ENCODE data around the gene PPP1R15B.

Gene PPP1R15B

DNA sequence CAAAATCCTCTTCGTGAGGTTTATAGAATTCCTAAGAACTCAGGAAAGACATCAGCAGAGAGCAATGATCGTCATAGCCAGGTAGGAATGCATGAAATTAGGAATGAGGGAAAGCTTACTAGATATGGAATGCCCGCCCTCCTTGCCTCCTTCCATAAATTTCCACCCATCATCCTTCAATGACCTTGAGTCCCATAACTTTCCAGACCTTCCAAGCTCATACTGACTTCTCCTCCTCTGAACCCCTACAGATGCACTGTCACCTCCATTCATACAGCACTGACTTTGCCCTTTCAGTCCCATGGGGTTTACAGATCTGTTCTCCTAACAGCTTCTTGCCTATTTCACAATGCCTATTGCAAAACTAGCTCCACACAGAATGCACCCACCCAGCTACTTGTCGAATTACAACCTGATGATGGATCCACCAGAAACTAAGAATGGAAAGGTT, 23.8 kb upstream of the PPP1R15B start:
- no peak for TF ChIP-seq CTCF (conservative IDR thresholded peaks at IDR 0.05)
- H3K27ac ChIP-seq, result no peak overlapping the region

GRCh38 chr1:204434116-204434755, 22.6 kb upstream of the PPP1R15B start:
- TF ChIP-seq CTCF (conservative IDR thresholded peaks at IDR 0.05), result no peak
- H3K27ac ChIP-seq, result no peak overlapping the region

DNA sequence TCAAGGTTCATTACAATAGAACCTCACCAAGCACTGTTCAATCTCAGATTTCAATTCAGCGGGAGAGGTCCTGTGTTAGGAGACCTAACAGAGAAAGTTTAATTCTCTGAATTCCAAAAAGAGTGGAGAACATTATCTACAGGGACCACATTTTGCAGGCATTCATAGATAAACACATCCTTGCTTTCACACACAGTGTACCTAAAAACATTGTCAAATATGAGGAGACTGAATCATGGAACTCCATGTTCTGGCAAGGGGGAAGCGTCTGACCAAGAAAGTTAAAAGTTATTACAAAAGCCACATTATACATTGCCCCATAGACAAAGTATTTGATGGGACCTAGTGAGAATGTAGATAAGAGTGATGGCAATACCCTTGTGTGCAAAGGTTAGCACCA, 21.1 kb upstream of the PPP1R15B start:
- no peak for TF ChIP-seq CTCF (conservative IDR thresholded peaks at IDR 0.05)
- no peak overlapping the region for H3K27ac ChIP-seq

DNA sequence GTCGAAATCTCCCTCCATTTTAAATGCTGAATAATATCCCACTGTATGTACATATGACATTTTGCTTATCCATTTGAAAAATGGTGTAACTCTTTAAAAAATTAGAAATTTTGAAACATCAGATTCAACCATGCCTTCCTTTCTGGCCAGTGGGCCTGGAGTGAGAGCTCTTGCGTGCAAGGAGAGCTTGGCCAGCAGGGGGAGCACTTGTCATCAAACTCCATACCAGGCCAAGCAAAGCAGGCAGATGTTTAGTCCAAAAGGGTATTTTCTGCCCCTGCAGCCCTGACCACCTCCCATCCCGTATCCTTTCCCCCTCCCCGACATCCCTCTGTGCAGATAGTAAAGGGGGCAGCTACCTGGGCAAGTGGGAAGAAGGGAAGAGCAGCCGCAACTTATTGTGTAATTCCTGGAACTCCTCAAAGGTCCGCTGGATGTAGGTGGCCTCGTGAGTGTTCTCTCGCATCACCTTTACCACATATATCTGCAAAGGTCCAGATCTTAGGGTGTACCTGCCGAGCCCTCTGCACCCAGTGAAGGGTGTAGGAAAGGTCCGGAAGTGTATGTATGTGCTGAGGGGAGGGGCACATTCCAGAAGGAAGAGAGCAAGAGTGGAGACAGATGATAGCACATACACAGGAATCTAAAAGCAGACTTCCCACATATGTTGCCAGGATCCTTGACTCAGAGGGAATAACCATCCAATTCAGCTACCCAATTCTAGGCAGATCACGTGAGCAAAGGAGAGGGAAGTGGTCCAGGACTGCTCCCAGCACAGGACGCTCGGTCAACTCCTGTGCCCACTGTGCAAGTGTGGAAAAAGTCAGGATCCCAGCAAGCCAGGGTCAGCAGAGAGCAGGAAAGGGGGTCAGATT, 19.9 kb upstream of the PPP1R15B start:
- H3K27ac ChIP-seq, result no peak overlapping the region
- TF ChIP-seq CTCF (conservative IDR thresholded peaks at IDR 0.05), result peak; percentile 91

- TF ChIP-seq CTCF (conservative IDR thresholded peaks at IDR 0.05), result no peak
- H3K27ac ChIP-seq, result no peak overlapping the region
Measured at GRCh38 chr1:204429746-204430145, 18.1 kb upstream of the PPP1R15B start.

- no peak for TF ChIP-seq CTCF (conservative IDR thresholded peaks at IDR 0.05)
- no peak overlapping the region for H3K27ac ChIP-seq
Measured at GRCh38 chr1:204426971-204427701, 15.5 kb upstream of the PPP1R15B start.

DNA sequence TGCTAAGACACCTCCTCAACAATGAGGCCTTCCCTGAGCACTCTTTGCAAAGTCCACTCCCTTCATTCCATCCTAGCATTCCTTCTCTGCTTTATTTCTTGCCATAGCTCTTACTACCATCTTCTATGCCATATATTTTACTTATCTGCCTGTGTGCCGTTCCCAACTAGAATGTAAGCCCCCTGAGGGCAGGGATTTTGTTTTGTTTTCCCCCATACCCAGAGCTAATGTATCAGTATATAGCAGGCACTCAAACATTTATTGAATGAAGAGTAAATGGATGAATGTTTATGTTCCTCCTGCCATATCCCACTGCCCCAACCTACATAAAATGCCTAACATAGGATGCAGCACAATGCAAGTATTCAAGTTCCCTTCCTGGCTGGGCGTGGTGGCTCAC, 14.9 kb upstream of the PPP1R15B start:
- TF ChIP-seq CTCF (conservative IDR thresholded peaks at IDR 0.05), result no peak
- no peak overlapping the region for H3K27ac ChIP-seq
